Left ventricle myocardium inferior (tissue), 1 donor: Measurements from ENCODE around the gene ZGPAT. TPM values are rescaled to one million over a fixed set of nuclear protein-coding genes. Genes with fewer than 3 reads are reported as not detected.
A peak's percentile ranks its signal among the peaks of the same experiment; 100 is the strongest.

Experiments used
- DNase-seq: peaks from one replicate; pipeline ENCODE4 v3.0.0-alpha.2; 2020
- H3K27ac ChIP-seq: fragments of 200-600 bp; replicated peaks from 2 replicates; pipeline ENCODE4 v1.8.0; 2021
- H3K27me3 ChIP-seq: fragments of 200-600 bp; 2 replicates; pipeline ENCODE4 v1.8.0; 2021; ENCODE audit warnings: low read depth
- H3K36me3 ChIP-seq: fragments of 200-600 bp; 2 replicates; pipeline ENCODE4 v1.8.0; 2021
- H3K4me1 ChIP-seq: fragments of 200-600 bp; 2 replicates; pipeline ENCODE4 v1.8.0; 2021
- H3K4me3 ChIP-seq: fragments of 200-600 bp; 2 replicates; pipeline ENCODE4 v1.8.0; 2021; ENCODE audit warnings: mild to moderate bottlenecking, moderate library complexity
- H3K9me3 ChIP-seq: fragments of 200-600 bp; replicated peaks from 2 replicates; pipeline ENCODE4 v1.8.0; 2021
- CTCF ChIP-seq: fragments of 200-600 bp; IDR thresholded peaks from 2 replicates; pipeline ENCODE4 v1.8.0; 2021; ENCODE audit warnings: antibody characterized with exemption, mild to moderate bottlenecking, borderline replicate concordance
- intact Hi-C: fragments of 100-400 bp; cut with micrococcal nuclease; formaldehyde crosslinking; loops from one replicate; pipeline ENCODE4 v1.11.0; 2022
- total RNA-seq: library from RNA; stranded (reverse); fragmentation: NEBNext Ultra II Directional; extraction: Animal tissue kit (Norgen Biotek cat#: 25700); gene quantifications from one replicate; pipeline ENCODE4 v1.2.1, GENCODE V29; 2021
- donor health status: DM: no; HTN: yes; CAD: no; lungs with severe emphysema.

The ZGPAT gene
- total RNA-seq, 1 donor from 2014 or later: 15.8 TPM

DNA sequence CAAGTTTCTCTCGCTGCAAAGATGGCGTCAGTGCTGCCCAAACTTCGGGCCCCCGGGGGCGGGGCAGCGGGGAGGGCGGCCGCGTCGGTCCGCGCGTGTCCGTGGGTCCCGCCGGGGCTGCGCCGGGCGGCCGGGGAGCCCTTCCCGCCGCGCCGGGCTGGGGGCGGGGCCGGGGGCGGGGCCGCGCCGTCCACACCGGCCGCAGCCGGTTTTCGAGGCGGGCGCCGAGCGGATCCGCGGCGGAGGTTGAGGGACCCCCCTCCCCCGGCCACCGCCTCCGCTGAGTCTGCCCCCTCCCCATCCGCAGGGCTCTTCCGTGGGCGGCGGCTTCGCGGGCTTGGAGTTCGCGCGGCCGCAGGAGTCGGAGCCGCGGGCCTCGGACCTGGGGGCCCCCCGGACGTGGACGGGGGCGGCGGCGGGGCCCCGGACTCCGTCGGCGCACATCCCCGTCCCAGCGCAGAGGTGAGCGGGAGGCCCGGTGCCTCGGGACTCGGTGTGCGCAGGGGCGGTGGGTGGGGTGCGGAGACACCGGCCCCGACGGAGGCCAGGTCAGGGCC is 32.3 kb downstream of the ZGPAT start:
- Histone ChIP-seq H3K9me3 (no peaks in the 10 kb centered on the region), H3K36me3 (peaks cover 45% of the 10 kb centered on the region), H3K27me3 (no peaks in the 10 kb centered on the region), H3K4me3 (peak overlapping the region; percentile 81), H3K27ac (peak overlapping the region; percentile 94), H3K4me1 (peaks cover 51% of the 10 kb centered on the region)
- TF ChIP-seq CTCF: no peak
- peak; percentile 55 for DNase-seq
- intact Hi-C loops: no loop called here

GRCh38 chr20:63740627-63741353 is 33.0 kb downstream of the ZGPAT start:
- H3K9me3 ChIP-seq: no peaks in the 10 kb centered on the region
- DNase-seq: peak; percentile 95
- peak; percentile 60 for TF ChIP-seq CTCF
- intact Hi-C loops: no loop called here
- peaks cover 45% of the 10 kb centered on the region for H3K36me3 ChIP-seq
- peak overlapping the region; percentile 94 for H3K27ac ChIP-seq
- peaks cover 51% of the 10 kb centered on the region for H3K4me1 ChIP-seq
- H3K4me3 ChIP-seq: peak overlapping the region; percentile 81
- no peaks in the 10 kb centered on the region for H3K27me3 ChIP-seq

DNA sequence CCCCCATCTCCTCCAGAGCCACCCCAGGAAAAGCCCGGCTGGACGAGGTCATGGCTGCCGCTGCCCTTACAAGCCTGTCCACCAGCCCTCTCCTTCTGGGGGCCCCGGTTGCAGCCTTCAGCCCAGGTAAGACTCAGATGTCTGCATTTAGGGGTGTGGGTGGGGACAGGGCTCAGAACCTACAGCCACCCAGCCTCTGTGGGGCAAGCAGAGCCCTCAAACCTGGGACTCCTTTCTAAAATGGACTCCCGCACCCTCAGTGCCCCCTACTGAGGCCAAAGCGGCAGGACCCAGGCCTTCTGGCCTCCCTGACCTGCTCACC is 33.5 kb downstream of the ZGPAT start:
- no peak for TF ChIP-seq CTCF
- Histone ChIP-seq H3K36me3 (peaks cover 45% of the 10 kb centered on the region), H3K27me3 (no peaks in the 10 kb centered on the region), H3K27ac (peak overlapping the region; percentile 94), H3K4me1 (peaks cover 51% of the 10 kb centered on the region), H3K9me3 (no peaks in the 10 kb centered on the region), H3K4me3 (peak overlapping the region; percentile 81)
- intact Hi-C loops: no loop called here
- DNase-seq: no peak

DNA sequence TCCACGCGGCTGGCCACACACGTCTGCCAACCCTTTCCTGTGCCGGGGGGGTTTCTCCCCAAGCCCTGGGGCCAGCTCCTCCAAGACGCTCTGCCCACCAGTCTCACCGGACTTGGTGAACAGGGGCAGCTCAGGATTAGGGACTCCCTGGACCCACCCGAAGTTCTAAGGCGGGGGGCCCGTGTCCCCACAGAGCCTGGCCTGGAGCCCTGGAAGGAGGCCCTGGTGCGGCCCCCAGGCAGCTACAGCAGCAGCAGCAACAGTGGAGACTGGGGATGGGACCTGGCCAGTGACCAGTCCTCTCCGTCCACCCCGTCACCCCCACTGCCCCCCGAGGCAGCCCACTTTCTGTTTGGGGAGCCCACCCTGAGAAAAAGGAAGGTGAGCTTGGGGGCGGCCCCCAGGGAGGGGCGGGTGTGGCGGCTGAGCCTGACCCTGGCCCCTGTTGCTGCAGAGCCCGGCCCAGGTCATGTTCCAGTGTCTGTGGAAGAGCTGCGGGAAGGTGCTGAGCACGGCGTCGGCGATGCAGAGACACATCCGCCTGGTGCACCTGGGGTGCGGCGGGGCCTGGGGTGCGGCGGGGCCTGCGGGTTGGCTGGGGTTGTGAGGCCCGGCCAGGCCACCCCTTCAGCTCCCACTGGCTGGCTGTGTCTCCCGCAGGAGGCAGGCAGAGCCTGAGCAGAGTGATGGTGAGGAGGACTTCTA is 34.0 kb downstream of the ZGPAT start:
- intact Hi-C loops: no loop called here
- no peak for DNase-seq
- TF ChIP-seq CTCF: no peak
- peaks cover 51% of the 10 kb centered on the region for H3K4me1 ChIP-seq
- H3K4me3 ChIP-seq: peak overlapping the region; percentile 81
- H3K9me3 ChIP-seq: no peaks in the 10 kb centered on the region
- peaks cover 49% of the 10 kb centered on the region for H3K36me3 ChIP-seq
- no peaks in the 10 kb centered on the region for H3K27me3 ChIP-seq
- H3K27ac ChIP-seq: peak overlapping the region; percentile 94

- intact Hi-C loops: no loop called here
- Histone ChIP-seq H3K27me3 (no peaks in the 10 kb centered on the region), H3K4me1 (peaks cover 46% of the 10 kb centered on the region), H3K4me3 (no peak overlapping the region), H3K9me3 (no peaks in the 10 kb centered on the region), H3K27ac (peak overlapping the region; percentile 94), H3K36me3 (peaks cover 52% of the 10 kb centered on the region)
- no peak for TF ChIP-seq CTCF
- DNase-seq: no peak
Observed at GRCh38 chr20:63742381-63743024, 34.7 kb downstream of the ZGPAT start.
